NCI-H2107 treated with DMSO at 0.1 percent for 48 hours (cell line): ENCODE measurements around the gene SLC35G1.

Experiments used
- DNase-seq: peaks from one replicate; lab custom pipeline; 2025; ENCODE audit not compliant: unreplicated experiment; lab: John Stamatoyannopoulos, UW

Gene SLC35G1

DNA sequence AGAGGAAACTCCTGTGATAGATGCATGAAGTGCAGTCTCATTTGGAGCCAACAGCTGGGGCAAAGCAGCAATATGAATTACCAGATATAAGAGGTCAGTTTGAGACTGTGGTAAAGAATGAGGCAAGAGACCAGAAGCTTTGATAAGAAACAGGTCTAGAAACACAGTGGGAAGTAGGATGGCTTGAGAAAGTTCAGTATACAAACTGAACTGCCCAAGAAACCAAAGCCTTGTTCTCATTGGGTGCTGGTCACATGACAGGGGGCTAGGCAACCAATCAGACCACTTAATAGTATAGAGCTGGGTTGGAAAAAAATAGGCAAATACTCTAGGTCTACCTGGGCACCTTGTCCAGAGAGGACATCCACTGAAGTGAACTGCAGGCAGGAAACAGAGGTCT lies 53.7 kb downstream of the SLC35G1 start:
- DNase-seq = no peak

DNA sequence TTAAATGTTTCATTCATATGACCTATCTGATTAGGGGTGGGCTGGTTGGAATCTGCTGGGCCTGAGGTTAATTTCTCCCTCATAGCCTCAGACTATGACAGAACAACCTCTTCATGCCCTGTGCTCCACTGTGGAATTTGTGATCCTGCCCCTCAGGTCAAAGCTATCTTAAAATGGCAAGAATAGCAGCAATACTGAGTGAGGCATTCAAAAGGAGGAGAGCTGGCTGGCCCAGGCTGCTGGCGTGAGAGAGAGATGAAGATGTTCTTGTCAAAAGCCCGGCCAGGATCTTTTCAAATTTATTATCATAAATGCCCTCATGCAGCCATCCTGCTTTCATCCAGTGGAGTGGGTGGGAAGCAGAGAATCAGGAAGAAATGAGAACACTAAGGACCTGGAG lies 58.1 kb downstream of the SLC35G1 start:
- no peak for DNase-seq
